ENCODE data around the gene BCKDK. TPM values are rescaled to one million over a fixed set of nuclear protein-coding genes. Genes with fewer than 3 reads are reported as not detected.

Gene BCKDK
- total and polyA plus RNA-seq, 2 donors (not counting 3 experiments of a cell fraction or from before 2014, with no cell fraction given) = 57.8 to 78.3 TPM

DNA sequence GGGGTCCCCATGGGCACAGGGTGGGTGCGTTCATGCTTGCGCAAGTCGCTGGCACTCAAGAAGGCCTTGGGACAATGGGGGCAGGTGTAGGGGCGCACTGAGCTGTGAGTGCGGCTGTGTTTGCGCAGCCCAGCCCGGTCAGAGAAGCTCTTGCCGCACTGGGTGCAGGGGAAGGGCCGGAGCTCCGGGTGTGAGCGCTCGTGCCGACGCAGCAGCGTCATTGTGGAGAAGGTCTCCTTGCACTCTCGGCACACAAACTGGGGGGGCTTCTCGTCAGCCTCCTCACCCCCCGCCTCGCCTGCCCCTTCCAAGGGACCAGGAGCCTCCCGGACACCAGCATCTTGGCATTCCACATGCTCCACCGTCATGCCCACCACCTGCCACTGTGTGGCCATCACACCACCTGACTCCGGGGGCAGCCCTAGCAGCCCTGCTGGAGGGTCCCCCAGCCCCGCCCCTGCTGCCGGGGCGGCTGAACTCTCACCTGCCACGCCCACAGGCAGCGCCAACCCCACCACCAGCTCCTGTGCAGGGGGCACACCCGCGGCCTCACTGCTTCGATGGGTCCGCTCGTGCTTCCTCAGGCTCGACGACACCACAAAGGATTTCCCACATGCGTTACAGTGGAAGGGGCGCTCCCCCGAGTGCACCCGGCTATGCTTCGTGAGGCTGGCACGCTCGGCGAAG is 46.9 kb upstream of the BCKDK start:
- dilution Hi-C loops (cut with MboI; ENCODE audit: extremely low pct_ligation_motif_present, low sequenced_read_pairs) = no loop called here
- CTCF ChIA-PET = interaction anchor here (0.6 to 1.8 kb wide), 2 partner anchors 33 to 113 kb away, joined by 3 to 5 read pairs; partner anchors contain the start of gene VKORC1
- TF ChIP-seq, protein P1, sequence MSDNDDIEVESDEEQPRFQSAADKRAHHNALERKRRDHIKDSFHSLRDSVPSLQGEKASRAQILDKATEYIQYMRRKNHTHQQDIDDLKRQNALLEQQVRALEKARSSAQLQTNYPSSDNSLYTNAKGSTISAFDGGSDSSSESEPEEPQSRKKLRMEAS (IDR thresholded peaks at IDR 0.05; ENCODE audit: insufficient read depth, insufficient read length) = no peak
- TF ChIP-seq MYC (IDR thresholded peaks at IDR 0.05; ENCODE audit: low read depth, low read length) (no peak), EZH2 (IDR thresholded peaks at IDR 0.05; ENCODE audit: borderline replicate concordance, low read depth, low read length, severe bottlenecking) (no peak)

DNA sequence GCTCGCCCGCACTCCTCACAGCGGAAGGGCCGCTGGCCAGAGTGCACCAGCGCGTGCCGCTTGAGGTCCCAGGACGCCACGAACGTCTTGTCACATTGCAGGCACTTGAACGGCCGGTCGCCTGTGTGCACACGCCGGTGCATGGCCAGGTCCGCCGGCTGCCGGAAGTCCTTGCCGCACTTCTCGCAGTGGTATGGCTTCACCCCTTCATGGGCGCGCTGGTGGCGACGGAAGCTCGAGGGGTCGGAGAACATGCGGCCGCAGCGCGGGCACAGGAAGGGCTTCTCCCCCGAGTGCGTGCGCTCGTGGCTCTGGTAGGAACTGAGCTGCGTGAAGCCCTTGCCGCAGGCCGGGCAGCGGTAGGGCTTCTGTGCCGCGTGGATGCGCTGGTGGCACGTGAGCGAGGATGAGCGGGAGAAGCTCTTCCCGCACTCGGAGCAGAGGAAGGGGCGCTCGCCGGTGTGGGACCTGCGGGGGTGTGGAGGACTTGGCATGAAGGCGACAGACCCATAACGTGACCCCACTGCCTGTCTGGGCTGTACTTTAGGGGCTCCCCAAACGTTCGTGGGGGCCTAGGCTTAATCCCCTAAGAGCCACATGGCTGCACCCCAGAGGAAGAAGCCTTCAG is 46.3 kb upstream of the BCKDK start:
- H3K4me3 ChIP-seq (replicated peaks in 1 of 3; ENCODE audit: insufficient read depth in 1 of 3, low read depth in 1 of 3, low read length in 3 of 3) = no peak overlapping the region
- no TSS peak for BruUV-seq (replicated peaks)
- no peak for DNase-seq (ENCODE audit: low read depth, low spot score)
- dilution Hi-C loops (cut with MboI; ENCODE audit: extremely low pct_ligation_motif_present, low sequenced_read_pairs) (no loop called here), intact Hi-C loops (cut with micrococcal nuclease) (no loop called here)
- ChIA-PET POLR2A (no interaction called here), CTCF (no interaction called here)
- H3K36me3 ChIP-seq (ENCODE audit: control insufficient read depth in 2 of 2, extremely low read depth in 1 of 2, insufficient read depth in 2 of 2, low read length in 2 of 2) = peaks cover 0 to 19% of the 10 kb centered on the region in 2 experiments
- H4K20me1 ChIP-seq (replicated peaks; ENCODE audit: control insufficient read depth, extremely low read depth, insufficient read depth, low read length) = no peaks in the 10 kb centered on the region
- TF ChIP-seq, protein P2, sequence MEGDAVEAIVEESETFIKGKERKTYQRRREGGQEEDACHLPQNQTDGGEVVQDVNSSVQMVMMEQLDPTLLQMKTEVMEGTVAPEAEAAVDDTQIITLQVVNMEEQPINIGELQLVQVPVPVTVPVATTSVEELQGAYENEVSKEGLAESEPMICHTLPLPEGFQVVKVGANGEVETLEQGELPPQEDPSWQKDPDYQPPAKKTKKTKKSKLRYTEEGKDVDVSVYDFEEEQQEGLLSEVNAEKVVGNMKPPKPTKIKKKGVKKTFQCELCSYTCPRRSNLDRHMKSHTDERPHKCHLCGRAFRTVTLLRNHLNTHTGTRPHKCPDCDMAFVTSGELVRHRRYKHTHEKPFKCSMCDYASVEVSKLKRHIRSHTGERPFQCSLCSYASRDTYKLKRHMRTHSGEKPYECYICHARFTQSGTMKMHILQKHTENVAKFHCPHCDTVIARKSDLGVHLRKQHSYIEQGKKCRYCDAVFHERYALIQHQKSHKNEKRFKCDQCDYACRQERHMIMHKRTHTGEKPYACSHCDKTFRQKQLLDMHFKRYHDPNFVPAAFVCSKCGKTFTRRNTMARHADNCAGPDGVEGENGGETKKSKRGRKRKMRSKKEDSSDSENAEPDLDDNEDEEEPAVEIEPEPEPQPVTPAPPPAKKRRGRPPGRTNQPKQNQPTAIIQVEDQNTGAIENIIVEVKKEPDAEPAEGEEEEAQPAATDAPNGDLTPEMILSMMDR (IDR thresholded peaks at IDR 0.05; ENCODE audit: extremely low read depth in 1 of 2, insufficient read depth in 1 of 2, low read depth in 1 of 2, low read length in 2 of 2) = no peak
- no peak for TF ChIP-seq POLR2AphosphoS5 (IDR thresholded peaks at IDR 0.05; ENCODE audit: insufficient read depth, low read depth, low read length)
- TF ChIP-seq EZH2 (IDR thresholded peaks at IDR 0.05; ENCODE audit: borderline replicate concordance, low read depth, low read length, severe bottlenecking) = no peak
- TF ChIP-seq, protein P1 (IDR thresholded peaks at IDR 0.05; ENCODE audit: insufficient read depth, insufficient read length) = no peak
- no peak for TF ChIP-seq GATA2 (IDR thresholded peaks at IDR 0.05; ENCODE audit: insufficient read depth, insufficient read length, low read depth, low read length)
- no peak for TF ChIP-seq MYC (IDR thresholded peaks at IDR 0.05; ENCODE audit: low read depth, low read length)
- TF ChIP-seq JUN (IDR thresholded peaks at IDR 0.05; ENCODE audit: borderline replicate concordance, insufficient read depth, insufficient read length, low read depth) = no peak
- no peak for TF ChIP-seq POLR2A (IDR thresholded peaks at IDR 0.05; ENCODE audit: low read depth, low read length)
- TF ChIP-seq FOS (IDR thresholded peaks at IDR 0.05; ENCODE audit: borderline replicate concordance, insufficient read depth, low read length) = no peak
- no peaks in the 10 kb centered on the region for H3K9me3 ChIP-seq (replicated peaks; ENCODE audit: control insufficient read depth, insufficient read depth, low read length)
- no peak overlapping the region for H3K9ac ChIP-seq (replicated peaks; ENCODE audit: extremely low read depth, insufficient read depth, low read length)
- peaks cover 10% of the 10 kb centered on the region for H3K4me1 ChIP-seq (ENCODE audit: control insufficient read depth, extremely low read depth, insufficient read depth, low read length)
- H3K9me1 ChIP-seq (replicated peaks; ENCODE audit: control insufficient read depth, extremely low read depth, insufficient read depth, low read length) = no peaks in the 10 kb centered on the region
- no peaks in the 10 kb centered on the region for H3K27me3 ChIP-seq (ENCODE audit: control insufficient read depth in 2 of 2, insufficient read depth in 2 of 2, low read length in 2 of 2)
- no peak overlapping the region for H3K4me2 ChIP-seq (ENCODE audit: insufficient read depth, low read length)
- H2AFZ ChIP-seq (ENCODE audit: low read depth, low read length) = no peak overlapping the region
- no peak for FAIRE-seq
- no peak overlapping the region for H3K27ac ChIP-seq (ENCODE audit: insufficient read depth, low read depth, low read length)
- H3K79me2 ChIP-seq (ENCODE audit: control insufficient read depth, insufficient read depth, low read length) = peaks cover 5% of the 10 kb centered on the region

More for the DNA sequence above, 46.9 kb upstream of the BCKDK start:
- peaks cover 10% of the 10 kb centered on the region for H3K4me1 ChIP-seq (ENCODE audit: control insufficient read depth, extremely low read depth, insufficient read depth, low read length)
- no peak overlapping the region for H2AFZ ChIP-seq (ENCODE audit: low read depth, low read length)
- intact Hi-C loops (cut with micrococcal nuclease) = no loop called here
- POLR2A ChIA-PET = no interaction called here
- H3K9me1 ChIP-seq (replicated peaks; ENCODE audit: control insufficient read depth, extremely low read depth, insufficient read depth, low read length) = no peaks in the 10 kb centered on the region
- peaks cover 1% of the 10 kb centered on the region for H3K79me2 ChIP-seq (ENCODE audit: control insufficient read depth, insufficient read depth, low read length)
- DNase-seq (ENCODE audit: low read depth, low spot score) (no peak), FAIRE-seq (no peak)
- no TSS peak for BruUV-seq (replicated peaks)
- H3K27ac ChIP-seq (ENCODE audit: insufficient read depth, low read depth, low read length) = no peak overlapping the region
- H3K27me3 ChIP-seq (ENCODE audit: control insufficient read depth in 2 of 2, insufficient read depth in 2 of 2, low read length in 2 of 2) = no peaks in the 10 kb centered on the region
- H3K36me3 ChIP-seq (ENCODE audit: control insufficient read depth in 2 of 2, extremely low read depth in 1 of 2, insufficient read depth in 2 of 2, low read length in 2 of 2) = peaks cover 0 to 19% of the 10 kb centered on the region in 2 experiments
- no peak overlapping the region for H3K4me2 ChIP-seq (ENCODE audit: insufficient read depth, low read length)
- no peaks in the 10 kb centered on the region for H3K9me3 ChIP-seq (replicated peaks; ENCODE audit: control insufficient read depth, insufficient read depth, low read length)
- no peak overlapping the region for H3K9ac ChIP-seq (replicated peaks; ENCODE audit: extremely low read depth, insufficient read depth, low read length)
- no peaks in the 10 kb centered on the region for H4K20me1 ChIP-seq (replicated peaks; ENCODE audit: control insufficient read depth, extremely low read depth, insufficient read depth, low read length)
- H3K4me3 ChIP-seq (replicated peaks in 1 of 3; ENCODE audit: insufficient read depth in 1 of 3, low read depth in 1 of 3, low read length in 3 of 3) = no peak overlapping the region

Data from endothelial cell of umbilical vein (primary cell).